GM12875 (cell line): ENCODE results near the gene PAN3.

Experiments
- H3K4me3 ChIP-seq: one replicate; pipeline ENCODE4 v1.5.1; 2011; ENCODE audit warnings: low read depth, low read length, control low read depth
- TF ChIP-seq, protein P1 (sequence below): IDR thresholded peaks from 2 replicates; pipeline ENCODE4 v1.5.1; 2011; ENCODE audit warnings: low read depth, mild to moderate bottlenecking, control low read depth, inconsistent platforms, low read length, moderate library complexity, borderline replicate concordance; ENCODE audit not compliant: insufficient read depth

The PAN3 gene

DNA sequence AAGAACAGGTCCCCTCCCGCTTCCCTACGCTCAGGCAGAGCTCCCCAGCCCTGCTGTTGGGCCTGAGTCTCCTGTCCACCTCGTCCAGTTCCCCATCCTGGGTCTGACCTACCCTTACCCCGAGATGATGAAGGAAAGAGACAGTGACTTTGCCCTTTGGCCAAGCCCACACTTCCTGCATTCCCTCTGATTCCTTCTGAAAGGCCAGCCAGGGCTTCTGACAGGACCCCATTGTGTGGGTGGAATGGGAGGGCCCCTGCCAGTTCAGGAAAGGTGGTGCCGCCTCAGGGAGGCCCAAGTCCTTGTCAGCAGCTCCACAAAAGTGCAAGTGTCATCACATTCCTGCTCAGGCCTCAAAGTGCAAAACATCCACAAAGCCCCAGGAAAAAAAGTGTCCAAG is 177.8 kb downstream of the PAN3 start:
- TF ChIP-seq, protein P1, sequence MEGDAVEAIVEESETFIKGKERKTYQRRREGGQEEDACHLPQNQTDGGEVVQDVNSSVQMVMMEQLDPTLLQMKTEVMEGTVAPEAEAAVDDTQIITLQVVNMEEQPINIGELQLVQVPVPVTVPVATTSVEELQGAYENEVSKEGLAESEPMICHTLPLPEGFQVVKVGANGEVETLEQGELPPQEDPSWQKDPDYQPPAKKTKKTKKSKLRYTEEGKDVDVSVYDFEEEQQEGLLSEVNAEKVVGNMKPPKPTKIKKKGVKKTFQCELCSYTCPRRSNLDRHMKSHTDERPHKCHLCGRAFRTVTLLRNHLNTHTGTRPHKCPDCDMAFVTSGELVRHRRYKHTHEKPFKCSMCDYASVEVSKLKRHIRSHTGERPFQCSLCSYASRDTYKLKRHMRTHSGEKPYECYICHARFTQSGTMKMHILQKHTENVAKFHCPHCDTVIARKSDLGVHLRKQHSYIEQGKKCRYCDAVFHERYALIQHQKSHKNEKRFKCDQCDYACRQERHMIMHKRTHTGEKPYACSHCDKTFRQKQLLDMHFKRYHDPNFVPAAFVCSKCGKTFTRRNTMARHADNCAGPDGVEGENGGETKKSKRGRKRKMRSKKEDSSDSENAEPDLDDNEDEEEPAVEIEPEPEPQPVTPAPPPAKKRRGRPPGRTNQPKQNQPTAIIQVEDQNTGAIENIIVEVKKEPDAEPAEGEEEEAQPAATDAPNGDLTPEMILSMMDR: no peak

DNA sequence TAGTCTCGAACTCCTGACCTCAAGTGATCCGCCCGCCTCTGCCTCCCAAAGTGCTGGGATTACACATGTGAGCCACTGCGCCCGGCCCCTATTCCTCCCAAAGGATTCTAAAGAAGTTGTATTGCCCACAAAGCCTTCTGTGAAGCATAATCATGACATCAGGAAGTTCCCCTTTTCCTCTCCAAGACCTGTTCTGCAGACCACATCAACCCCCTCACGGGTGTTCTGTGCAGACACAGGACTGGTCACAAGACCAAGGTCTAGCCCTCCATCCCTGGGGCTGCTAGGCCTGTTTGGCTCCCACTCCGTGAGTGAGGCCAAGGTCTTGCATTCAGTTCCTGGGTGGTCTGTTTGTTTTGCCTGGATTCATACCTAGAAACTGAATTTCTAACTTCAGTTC is 178.5 kb downstream of the PAN3 start:
- TF ChIP-seq, protein P1: no peak
- no peak overlapping the region for H3K4me3 ChIP-seq

More for the DNA sequence above, 177.8 kb downstream of the PAN3 start:
- no peak overlapping the region for H3K4me3 ChIP-seq

DNA sequence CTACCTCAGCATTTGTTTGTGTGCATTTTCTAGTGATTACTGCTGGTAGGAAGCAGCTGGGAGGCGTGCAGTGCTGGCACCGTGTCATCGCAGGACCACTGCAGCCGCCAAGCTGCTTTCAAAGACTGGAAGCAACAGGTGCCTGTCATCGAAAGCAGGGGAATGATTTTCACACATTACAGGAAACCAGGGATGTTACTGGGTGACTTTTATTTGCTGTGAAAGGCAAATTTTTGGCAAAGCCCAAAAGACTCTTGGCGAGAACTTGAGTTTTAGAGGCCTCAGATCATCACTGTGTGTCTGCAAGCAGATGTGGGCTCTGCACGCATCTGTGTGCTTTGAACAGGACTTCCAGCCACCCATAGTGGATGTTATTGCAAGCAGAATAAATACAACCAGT is 180.2 kb downstream of the PAN3 start:
- TF ChIP-seq, protein P1: no peak
- no peak overlapping the region for H3K4me3 ChIP-seq

- TF ChIP-seq, protein P1: no peak
Measured at GRCh38 chr13:28319528-28319927, 181.2 kb downstream of the PAN3 start.

DNA sequence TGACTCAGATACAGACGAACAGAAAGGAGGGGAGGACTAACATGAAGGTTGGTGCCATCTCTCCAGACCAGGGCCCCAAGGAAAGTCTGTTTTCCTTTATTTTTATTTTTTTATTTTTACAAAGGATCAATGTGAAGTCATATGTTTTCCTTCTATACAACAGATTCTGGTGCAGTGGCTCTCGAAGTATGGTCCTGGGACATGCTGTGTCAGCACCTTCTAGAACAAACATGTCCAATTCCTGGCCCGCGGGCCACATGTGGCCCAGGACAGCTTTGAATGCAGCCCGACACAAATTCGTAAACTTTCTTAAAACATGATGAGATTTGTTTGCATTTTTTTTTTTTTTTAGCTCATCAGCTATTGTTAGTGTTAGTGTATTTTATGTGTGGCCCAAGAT is 181.9 kb downstream of the PAN3 start:
- no peak overlapping the region for H3K4me3 ChIP-seq
- TF ChIP-seq, protein P1: no peak

More at GRCh38 chr13:28319528-28319927, 181.2 kb downstream of the PAN3 start:
- no peak overlapping the region for H3K4me3 ChIP-seq

GRCh38 chr13:28320884-28321574 is 182.7 kb downstream of the PAN3 start:
- TF ChIP-seq, protein P1: no peak
- no peak overlapping the region for H3K4me3 ChIP-seq

- H3K4me3 ChIP-seq: no peak overlapping the region
- TF ChIP-seq, protein P1: no peak
Measured at GRCh38 chr13:28321756-28322155, 183.4 kb downstream of the PAN3 start.
